Neural progenitor cell (in vitro differentiated cells): ENCODE measurements around the gene ACTR3.

Experiments used
- CTCF ChIP-seq: fragments of 200-600 bp; sonication (generic); IDR thresholded peaks from 2 replicates; pipeline ENCODE4 v1.5.1; 2017; ENCODE audit warnings: antibody characterized with exemption, mild to moderate bottlenecking
- EZH2 ChIP-seq: fragments of 200-600 bp; sonication (generic); IDR thresholded peaks from 2 replicates; pipeline ENCODE4 v1.6.1; 2017; ENCODE audit warnings: antibody characterized with exemption, mild to moderate bottlenecking, moderate library complexity

- TF ChIP-seq EZH2, result no peak
- TF ChIP-seq CTCF, result no peak
Observed at GRCh38 chr2:113895819-113896563, 6.1 kb downstream of the ACTR3 start.
